Measurements from ENCODE around the gene MGARP. TPM values are rescaled to one million over a fixed set of nuclear protein-coding genes. Genes with fewer than 3 reads are reported as not detected.

The MGARP gene
- total RNA-seq, 1 donor from 2014 or later, result 2.5 TPM

DNA sequence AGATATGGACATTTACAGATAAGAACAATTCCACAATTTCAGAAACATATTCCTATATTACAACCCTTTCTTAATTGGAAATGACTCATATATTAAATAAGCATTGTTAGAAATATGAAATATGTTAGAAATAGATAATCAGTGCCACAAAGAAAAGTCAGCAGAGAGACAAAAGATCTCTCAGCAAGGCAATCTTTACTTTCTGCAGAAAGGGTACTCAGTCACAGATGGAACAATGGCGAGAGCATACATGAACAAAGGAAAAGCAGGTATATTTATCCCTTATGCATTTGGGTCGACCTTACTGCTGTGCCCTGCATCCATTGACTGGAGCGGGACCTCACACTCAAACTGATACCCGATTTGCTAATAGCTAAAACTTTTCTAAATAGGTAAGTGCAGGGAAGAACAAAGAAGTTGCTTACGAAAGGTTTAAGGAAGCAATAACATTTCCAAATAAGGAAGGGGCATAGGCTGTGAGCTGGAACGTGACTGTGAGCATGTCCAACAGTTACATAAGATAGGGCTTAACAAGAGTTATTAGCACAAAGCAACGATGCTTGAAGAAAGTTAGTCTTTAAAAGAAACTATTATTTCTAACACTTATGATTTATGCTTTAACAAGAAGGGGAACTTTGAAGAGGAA is 40.8 kb downstream of the MGARP start:
- Histone ChIP-seq H3K79me2 (ENCODE audit: low read depth) (no peaks in the 10 kb centered on the region), H3K4me2 (no peak overlapping the region), H3F3A (ENCODE audit: low read depth) (peaks cover 3% of the 10 kb centered on the region), H4K20me1 (ENCODE audit: low read depth) (no peaks in the 10 kb centered on the region), H3K9ac (no peak overlapping the region), H3K27me3 (no peaks in the 10 kb centered on the region), H2AFZ (replicated peaks) (peak overlapping the region; percentile 85), H3K27ac (no peak overlapping the region), H3K36me3 (no peaks in the 10 kb centered on the region), H3K9me3 (ENCODE audit: low read depth) (no peaks in the 10 kb centered on the region), H3K4me3 (no peak overlapping the region), H3K4me1 (peaks cover 14% of the 10 kb centered on the region)
- no peaks in the 10 kb centered on the region for H3K36me3 Mint-ChIP-seq
- no peak overlapping the region for H3K4me3 Mint-ChIP-seq
- peaks cover 2% of the 10 kb centered on the region for H3K9me3 Mint-ChIP-seq
- no peak for DNase-seq (ENCODE audit: low spot score)
- no peak overlapping the region for H3K27ac Mint-ChIP-seq
- TF ChIP-seq EZH2 (IDR thresholded peaks at IDR 0.05), result no peak
- TF ChIP-seq, protein P1, sequence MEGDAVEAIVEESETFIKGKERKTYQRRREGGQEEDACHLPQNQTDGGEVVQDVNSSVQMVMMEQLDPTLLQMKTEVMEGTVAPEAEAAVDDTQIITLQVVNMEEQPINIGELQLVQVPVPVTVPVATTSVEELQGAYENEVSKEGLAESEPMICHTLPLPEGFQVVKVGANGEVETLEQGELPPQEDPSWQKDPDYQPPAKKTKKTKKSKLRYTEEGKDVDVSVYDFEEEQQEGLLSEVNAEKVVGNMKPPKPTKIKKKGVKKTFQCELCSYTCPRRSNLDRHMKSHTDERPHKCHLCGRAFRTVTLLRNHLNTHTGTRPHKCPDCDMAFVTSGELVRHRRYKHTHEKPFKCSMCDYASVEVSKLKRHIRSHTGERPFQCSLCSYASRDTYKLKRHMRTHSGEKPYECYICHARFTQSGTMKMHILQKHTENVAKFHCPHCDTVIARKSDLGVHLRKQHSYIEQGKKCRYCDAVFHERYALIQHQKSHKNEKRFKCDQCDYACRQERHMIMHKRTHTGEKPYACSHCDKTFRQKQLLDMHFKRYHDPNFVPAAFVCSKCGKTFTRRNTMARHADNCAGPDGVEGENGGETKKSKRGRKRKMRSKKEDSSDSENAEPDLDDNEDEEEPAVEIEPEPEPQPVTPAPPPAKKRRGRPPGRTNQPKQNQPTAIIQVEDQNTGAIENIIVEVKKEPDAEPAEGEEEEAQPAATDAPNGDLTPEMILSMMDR (IDR thresholded peaks at IDR 0.05), result no peak
- TF ChIP-seq EZH2phosphoT487 (IDR thresholded peaks at IDR 0.05), result no peak
- H3K4me1 Mint-ChIP-seq, result peaks cover 13% of the 10 kb centered on the region
- peaks cover 3% of the 10 kb centered on the region for H3K27me3 Mint-ChIP-seq (ENCODE audit: insufficient read depth, low read depth)

- no peak for DNase-seq (ENCODE audit: low spot score)
- H3K4me2 ChIP-seq, result no peak overlapping the region
- H3K36me3 ChIP-seq, result no peaks in the 10 kb centered on the region
- H3K4me3 Mint-ChIP-seq, result no peak overlapping the region
- no peaks in the 10 kb centered on the region for H4K20me1 ChIP-seq (ENCODE audit: low read depth)
- H2AFZ ChIP-seq (replicated peaks), result peak overlapping the region; percentile 11
- TF ChIP-seq EZH2phosphoT487 (IDR thresholded peaks at IDR 0.05), result no peak
- no peak for TF ChIP-seq EZH2 (IDR thresholded peaks at IDR 0.05)
- H3K27me3 ChIP-seq, result no peaks in the 10 kb centered on the region
- H3F3A ChIP-seq (ENCODE audit: low read depth), result peaks cover 3% of the 10 kb centered on the region
- no peaks in the 10 kb centered on the region for H3K79me2 ChIP-seq (ENCODE audit: low read depth)
- no peaks in the 10 kb centered on the region for H3K4me1 ChIP-seq
- H3K27me3 Mint-ChIP-seq (ENCODE audit: insufficient read depth, low read depth), result peaks cover 3% of the 10 kb centered on the region
- H3K9me3 ChIP-seq (ENCODE audit: low read depth), result no peaks in the 10 kb centered on the region
- H3K27ac ChIP-seq, result no peak overlapping the region
- H3K4me1 Mint-ChIP-seq, result peaks cover 6% of the 10 kb centered on the region
- no peak overlapping the region for H3K9ac ChIP-seq
- H3K27ac Mint-ChIP-seq, result peak overlapping the region; percentile 28
- no peaks in the 10 kb centered on the region for H3K36me3 Mint-ChIP-seq
- no peaks in the 10 kb centered on the region for H3K9me3 Mint-ChIP-seq
- H3K4me3 ChIP-seq, result no peak overlapping the region
These were observed 45.8 kb downstream of the MGARP start for GRCh38 chr4:139234253-139234652.

- DNase-seq (ENCODE audit: low spot score), result peak; percentile 40
- Histone ChIP-seq H3K9ac (no peak overlapping the region), H4K20me1 (ENCODE audit: low read depth) (no peaks in the 10 kb centered on the region), H3K4me2 (no peak overlapping the region), H3K27ac (no peak overlapping the region), H3K36me3 (no peaks in the 10 kb centered on the region), H2AFZ (replicated peaks) (no peak overlapping the region), H3K4me1 (no peaks in the 10 kb centered on the region), H3K9me3 (ENCODE audit: low read depth) (no peaks in the 10 kb centered on the region), H3K27me3 (no peaks in the 10 kb centered on the region), H3K79me2 (ENCODE audit: low read depth) (no peaks in the 10 kb centered on the region), H3F3A (ENCODE audit: low read depth) (no peaks in the 10 kb centered on the region), H3K4me3 (no peak overlapping the region)
- TF ChIP-seq EZH2 (IDR thresholded peaks at IDR 0.05), result no peak
- TF ChIP-seq, protein P1 (IDR thresholded peaks at IDR 0.05), result peak; percentile 71
- no peak for TF ChIP-seq EZH2phosphoT487 (IDR thresholded peaks at IDR 0.05)
- no peaks in the 10 kb centered on the region for H3K9me3 Mint-ChIP-seq
- no peaks in the 10 kb centered on the region for H3K36me3 Mint-ChIP-seq
- H3K4me1 Mint-ChIP-seq, result peaks cover 6% of the 10 kb centered on the region
- H3K27ac Mint-ChIP-seq, result no peak overlapping the region
- H3K4me3 Mint-ChIP-seq, result no peak overlapping the region
- peaks cover 3% of the 10 kb centered on the region for H3K27me3 Mint-ChIP-seq (ENCODE audit: insufficient read depth, low read depth)
These were observed 50.4 kb downstream of the MGARP start for GRCh38 chr4:139229534-139230039.

DNA sequence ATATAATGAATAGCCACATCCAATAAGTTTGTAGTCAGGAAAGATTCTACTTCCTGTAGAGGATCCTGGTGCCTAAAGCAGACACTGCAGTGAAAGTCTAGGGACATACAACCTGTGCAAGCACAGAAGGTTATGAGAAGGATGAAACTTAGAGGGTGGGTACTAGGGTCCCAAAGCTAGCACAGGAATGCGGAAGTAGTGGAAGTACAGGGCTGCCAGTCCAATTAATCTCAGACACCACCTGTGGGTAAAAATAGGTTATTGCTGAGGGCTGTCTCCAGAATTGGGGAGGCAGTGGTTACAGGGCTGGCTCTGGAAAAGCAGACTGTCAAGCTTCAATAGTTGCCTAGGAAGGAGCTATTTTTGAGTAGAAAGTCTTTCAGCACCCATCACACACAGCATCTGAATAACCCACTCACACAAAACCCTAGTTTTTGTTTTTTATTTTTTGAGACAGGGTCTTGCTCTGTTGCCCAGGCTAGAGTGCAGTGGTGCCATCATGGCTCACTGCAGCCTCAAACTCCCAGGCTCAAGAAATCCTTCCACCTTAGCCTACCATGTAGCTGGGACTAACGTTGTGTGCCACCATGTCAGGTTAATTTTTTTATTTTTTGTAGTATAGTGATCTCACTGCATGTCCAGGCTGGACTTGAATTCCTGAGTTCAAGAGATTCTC is 52.2 kb downstream of the MGARP start:
- H3K4me3 ChIP-seq, result no peak overlapping the region
- H3K36me3 ChIP-seq, result no peaks in the 10 kb centered on the region
- TF ChIP-seq EZH2 (IDR thresholded peaks at IDR 0.05), result no peak
- TF ChIP-seq, protein P1 (IDR thresholded peaks at IDR 0.05), result no peak
- no peak for TF ChIP-seq EZH2phosphoT487 (IDR thresholded peaks at IDR 0.05)
- no peaks in the 10 kb centered on the region for H3F3A ChIP-seq (ENCODE audit: low read depth)
- no peak for DNase-seq (ENCODE audit: low spot score)
- H3K27me3 ChIP-seq, result no peaks in the 10 kb centered on the region
- no peaks in the 10 kb centered on the region for H3K27me3 Mint-ChIP-seq (ENCODE audit: insufficient read depth, low read depth)
- peaks cover 9% of the 10 kb centered on the region for H3K4me1 Mint-ChIP-seq
- H3K79me2 ChIP-seq (ENCODE audit: low read depth), result no peaks in the 10 kb centered on the region
- H3K9ac ChIP-seq, result no peak overlapping the region
- no peaks in the 10 kb centered on the region for H4K20me1 ChIP-seq (ENCODE audit: low read depth)
- no peaks in the 10 kb centered on the region for H3K9me3 ChIP-seq (ENCODE audit: low read depth)
- no peak overlapping the region for H3K27ac ChIP-seq
- H3K27ac Mint-ChIP-seq, result no peak overlapping the region
- H2AFZ ChIP-seq (replicated peaks), result no peak overlapping the region
- H3K4me1 ChIP-seq, result no peaks in the 10 kb centered on the region
- H3K36me3 Mint-ChIP-seq, result no peaks in the 10 kb centered on the region
- no peak overlapping the region for H3K4me2 ChIP-seq
- H3K9me3 Mint-ChIP-seq, result no peaks in the 10 kb centered on the region
- no peak overlapping the region for H3K4me3 Mint-ChIP-seq

Measured in neural progenitor cell (in vitro differentiated cells).